ENCODE measurements around the gene CCDC175.

Gene CCDC175

DNA sequence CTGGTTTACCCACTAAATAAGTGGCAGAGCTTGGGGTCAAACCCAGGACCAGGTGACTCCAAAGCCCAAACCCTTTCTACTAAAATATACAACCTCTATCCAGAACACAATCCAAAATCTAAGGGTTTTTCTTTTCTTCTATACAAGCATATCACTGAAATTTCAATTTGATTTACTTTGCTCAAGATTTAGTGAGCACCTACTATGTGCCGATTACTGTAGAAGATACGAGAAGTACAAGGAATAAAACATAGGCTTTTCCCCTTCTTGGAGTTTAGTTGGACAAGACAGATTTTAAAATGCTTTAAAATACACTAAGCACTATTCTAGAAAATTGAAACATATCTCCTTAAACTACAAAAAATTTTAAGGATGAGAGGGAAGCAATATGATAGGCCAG is 95.2 kb downstream of the CCDC175 start:
- no peak for DNase-seq (ENCODE audit: low read depth, low spot score)
- no peak for TF ChIP-seq CTCF (IDR thresholded peaks at IDR 0.05; ENCODE audit: low read depth, low read length)
- in situ Hi-C loops (cut with HindIII; ENCODE audit: low sequenced_read_pairs): no loop called here
- H3K4me3 ChIP-seq (ENCODE audit: low read depth, low read length): no peak overlapping the region

DNA sequence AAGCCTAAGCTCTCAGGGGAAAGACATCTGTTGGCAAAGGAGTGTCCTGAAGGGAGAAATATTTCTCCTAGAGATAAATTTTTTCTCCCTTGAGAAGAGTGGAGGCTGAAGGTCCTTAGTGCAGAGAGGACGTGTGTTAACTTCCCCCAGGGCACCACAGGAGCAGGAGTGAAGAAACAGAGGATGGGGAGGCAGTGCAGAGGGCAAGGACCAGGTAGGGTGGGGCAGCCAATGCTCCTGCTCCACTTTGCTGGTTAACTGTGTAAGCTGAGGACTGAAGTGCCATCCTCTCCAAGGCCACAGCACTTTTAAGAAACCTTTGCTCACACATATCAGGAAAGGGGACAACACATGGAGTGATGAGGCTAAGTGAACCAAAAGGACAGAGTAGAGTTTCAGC is 96.4 kb downstream of the CCDC175 start:
- H3K4me3 ChIP-seq (ENCODE audit: low read depth, low read length): no peak overlapping the region
- in situ Hi-C loops (cut with HindIII; ENCODE audit: low sequenced_read_pairs): no loop called here
- TF ChIP-seq CTCF (IDR thresholded peaks at IDR 0.05; ENCODE audit: low read depth, low read length): no peak
- DNase-seq (ENCODE audit: low read depth, low spot score): no peak

DNA sequence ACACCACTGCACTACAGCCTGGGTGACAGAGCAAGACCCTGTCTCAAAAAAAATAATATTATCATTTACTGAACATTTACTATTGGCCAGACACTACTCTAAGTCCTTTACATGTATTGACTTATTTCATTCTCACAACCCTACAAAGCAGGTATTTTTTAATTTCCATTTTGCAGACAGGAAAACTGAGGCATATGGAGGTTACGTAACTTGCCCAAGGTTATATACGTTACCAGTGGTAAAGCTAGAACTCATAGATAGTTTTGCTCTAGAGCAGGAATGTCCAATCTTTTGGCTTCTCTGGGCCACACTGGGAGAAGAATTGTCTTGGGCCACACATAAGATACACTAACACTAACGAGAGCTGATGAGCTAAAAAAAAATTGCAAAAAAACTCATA is 98.1 kb downstream of the CCDC175 start:
- no peak for DNase-seq (ENCODE audit: low read depth, low spot score)
- in situ Hi-C loops (cut with HindIII; ENCODE audit: low sequenced_read_pairs): no loop called here

GRCh38 chr14:59475709-59476108 is 100.9 kb downstream of the CCDC175 start:
- in situ Hi-C loops (cut with HindIII; ENCODE audit: low sequenced_read_pairs): no loop called here
- DNase-seq (ENCODE audit: low read depth, low spot score): no peak
- no peak overlapping the region for H3K4me3 ChIP-seq (ENCODE audit: low read depth, low read length)
- no peak for TF ChIP-seq CTCF (IDR thresholded peaks at IDR 0.05; ENCODE audit: low read depth, low read length)

More for the DNA sequence above, 98.1 kb downstream of the CCDC175 start:
- TF ChIP-seq CTCF (IDR thresholded peaks at IDR 0.05; ENCODE audit: low read depth, low read length): no peak
- no peak overlapping the region for H3K4me3 ChIP-seq (ENCODE audit: low read depth, low read length)

DNA sequence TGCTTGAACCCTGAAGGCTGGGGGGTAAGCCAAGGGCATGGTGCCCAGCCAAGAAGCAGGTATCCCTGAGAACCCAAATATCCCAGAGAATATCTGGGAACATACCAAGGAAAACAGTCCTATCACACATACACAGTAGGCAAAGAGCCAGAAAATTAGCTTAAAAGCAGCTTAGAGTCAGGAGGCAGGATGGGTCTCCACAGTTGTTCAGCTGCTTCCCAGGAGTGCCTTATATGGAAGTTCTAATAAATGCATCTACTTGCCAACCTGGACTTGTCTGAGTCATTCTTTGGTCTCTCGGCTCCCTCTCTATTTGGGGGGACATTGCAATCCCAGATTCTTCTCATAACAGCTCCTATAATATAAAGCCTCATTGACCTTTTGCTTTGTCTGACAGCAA is 102.4 kb downstream of the CCDC175 start:
- TF ChIP-seq CTCF (IDR thresholded peaks at IDR 0.05; ENCODE audit: low read depth, low read length): no peak
- peak; percentile 76 for DNase-seq (ENCODE audit: low read depth, low spot score)
- in situ Hi-C loops (cut with HindIII; ENCODE audit: low sequenced_read_pairs): no loop called here
- no peak overlapping the region for H3K4me3 ChIP-seq (ENCODE audit: low read depth, low read length)

- peak within 1 kb of the TSS; percentile 46 for H3K4me3 ChIP-seq (ENCODE audit: low read depth, low read length)
- in situ Hi-C loops (cut with HindIII; ENCODE audit: low sequenced_read_pairs): no loop called here
- DNase-seq (ENCODE audit: low read depth, low spot score): no peak
- no peak for TF ChIP-seq CTCF (IDR thresholded peaks at IDR 0.05; ENCODE audit: low read depth, low read length)
Observed at GRCh38 chr14:59465316-59466135, 111.1 kb downstream of the CCDC175 start, which contains the start of gene GPR135. Gene GPR135, minus strand, starts transcription at chr14:59465380. Its CDS starts 154 bp downstream, at chr14:59465226.

Data from astrocyte of the spinal cord (primary cell).